ENCODE measurements around the gene CDHR2.

CDHR2 gene

DNA sequence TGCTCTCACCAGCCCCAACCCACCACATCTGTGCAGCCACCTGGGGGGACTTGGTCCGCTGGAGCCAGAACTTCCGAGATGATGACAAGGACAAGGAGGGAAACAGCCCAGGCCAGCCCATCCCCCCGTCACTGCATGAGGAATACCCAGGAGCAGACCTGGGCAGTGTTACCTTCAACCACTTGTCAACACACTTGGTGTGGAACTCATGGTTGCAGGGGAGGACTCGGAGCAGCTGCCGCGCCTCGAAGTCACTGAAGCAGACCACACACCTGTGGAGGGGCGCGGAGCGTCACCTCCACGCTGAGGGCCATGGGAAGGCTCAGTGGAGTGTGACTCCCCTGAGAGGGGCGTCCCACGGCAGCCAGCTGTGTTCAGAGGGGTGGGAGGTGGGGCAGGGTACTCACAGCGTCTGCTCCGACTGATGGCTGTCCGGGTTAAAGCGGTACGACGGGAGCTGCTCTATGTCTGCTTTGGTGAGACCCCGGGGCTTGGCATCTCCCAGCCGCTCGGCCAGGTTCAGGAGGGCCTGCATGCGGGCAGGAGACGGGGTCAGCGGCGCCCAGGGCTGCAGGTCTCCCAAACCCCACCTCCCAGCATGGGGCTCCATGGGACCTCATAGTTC is 19.9 kb upstream of the CDHR2 start:
- H3K79me1 ChIP-seq (ENCODE audit: low read depth, low read length): peaks cover 31% of the 10 kb centered on the region
- no peak overlapping the region for H3K18ac ChIP-seq (ENCODE audit: low read length)
- WGBS, 2 donors (ENCODE audit: extremely low coverage in 2 of 2, insufficient read length in 2 of 2, insufficient replicate concordance in 1 of 2): no CpG with 5 or more reads among the region's 26 CpGs
- H3K4me1 ChIP-seq (ENCODE audit: control insufficient read depth in 2 of 2, insufficient read depth in 1 of 2, low read depth in 1 of 2, low read length in 2 of 2): peaks cover 0 to 2% of the 10 kb centered on the region in 2 donors
- H3K36me3 ChIP-seq (replicated peaks in 1 of 2; ENCODE audit: control insufficient read depth in 2 of 2, insufficient read depth in 2 of 2, low read length in 2 of 2): peaks cover 42 to 74% of the 10 kb centered on the region in 2 donors
- no peak overlapping the region for H3K27ac ChIP-seq (replicated peaks; ENCODE audit: low read length)
- H3K9me3 ChIP-seq (replicated peaks in 1 of 2; ENCODE audit: control insufficient read depth in 2 of 2, insufficient read depth in 1 of 2, low read depth in 1 of 2, low read length in 2 of 2): no peaks in the 10 kb centered on the region
- H3K4ac ChIP-seq (ENCODE audit: low read length): no peak overlapping the region
- no peak overlapping the region for H4K91ac ChIP-seq (ENCODE audit: low read depth, low read length, poor library complexity)
- no peak overlapping the region for H3K4me2 ChIP-seq (ENCODE audit: insufficient read depth, low read length, poor library complexity, severe bottlenecking)
- H2BK120ac ChIP-seq (ENCODE audit: low read depth, low read length): peak overlapping the region; percentile 83
- DNase-seq (ENCODE audit: low spot score): no peak
- H3K14ac ChIP-seq (ENCODE audit: low read length): no peak overlapping the region
- no peak overlapping the region for H2BK15ac ChIP-seq (ENCODE audit: low read length)
- H3K4me3 ChIP-seq (ENCODE audit: low read length in 2 of 2): no peak overlapping the region
- H2AK5ac ChIP-seq (ENCODE audit: low read depth, low read length): no peak overlapping the region
- no peak overlapping the region for H2AFZ ChIP-seq (ENCODE audit: low read length)
- H4K8ac ChIP-seq (ENCODE audit: low read depth, low read length): no peak overlapping the region
- H3K23ac ChIP-seq (ENCODE audit: low read depth, low read length, poor library complexity): peak overlapping the region; percentile 65
- no peak overlapping the region for H3K9ac ChIP-seq (ENCODE audit: low read depth, low read length, poor library complexity)
- H3K27me3 ChIP-seq (ENCODE audit: control insufficient read depth in 3 of 3, insufficient read depth in 3 of 3, low read depth in 1 of 3, low read length in 3 of 3): no peaks in the 10 kb centered on the region
- H2BK12ac ChIP-seq (ENCODE audit: low read length): no peak overlapping the region
- no peak overlapping the region for H2BK5ac ChIP-seq (ENCODE audit: low read length)

DNA sequence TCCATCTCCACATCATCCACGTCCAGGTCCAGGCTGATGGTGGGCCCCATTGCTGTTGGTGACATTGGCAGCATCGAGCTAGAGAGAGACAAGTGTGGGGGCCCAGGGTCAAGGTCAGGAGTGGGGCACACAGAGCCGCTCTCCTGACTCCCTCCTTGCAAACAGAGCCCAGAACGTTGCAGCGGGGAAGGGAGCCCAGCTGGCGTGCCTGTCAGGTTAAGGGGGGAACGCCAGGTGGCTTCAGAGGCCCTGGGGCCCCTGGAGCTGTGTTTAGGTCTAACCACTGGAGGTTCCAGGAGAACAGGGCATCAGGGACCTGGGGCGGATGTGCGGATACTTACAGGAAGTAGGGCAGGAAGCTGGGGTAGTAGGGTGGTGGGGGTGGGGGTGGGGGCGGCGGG is 19.4 kb upstream of the CDHR2 start:
- WGBS, 2 donors (ENCODE audit: extremely low coverage in 2 of 2, insufficient read length in 2 of 2, insufficient replicate concordance in 1 of 2): no CpG with 5 or more reads among the region's 11 CpGs
- H3K14ac ChIP-seq (ENCODE audit: low read length): no peak overlapping the region
- H4K8ac ChIP-seq (ENCODE audit: low read depth, low read length): no peak overlapping the region
- peaks cover 0 to 4% of the 10 kb centered on the region in 2 donors for H3K4me1 ChIP-seq (ENCODE audit: control insufficient read depth in 2 of 2, insufficient read depth in 1 of 2, low read depth in 1 of 2, low read length in 2 of 2)
- H2BK120ac ChIP-seq (ENCODE audit: low read depth, low read length): no peak overlapping the region
- H2AFZ ChIP-seq (ENCODE audit: low read length): no peak overlapping the region
- H3K9me3 ChIP-seq (replicated peaks in 1 of 2; ENCODE audit: control insufficient read depth in 2 of 2, insufficient read depth in 1 of 2, low read depth in 1 of 2, low read length in 2 of 2): no peaks in the 10 kb centered on the region
- no peak overlapping the region for H3K4me3 ChIP-seq (ENCODE audit: low read length in 2 of 2)
- H3K36me3 ChIP-seq (replicated peaks in 1 of 2; ENCODE audit: control insufficient read depth in 2 of 2, insufficient read depth in 2 of 2, low read length in 2 of 2): peaks cover 45 to 79% of the 10 kb centered on the region in 2 donors
- peaks cover 31% of the 10 kb centered on the region for H3K79me1 ChIP-seq (ENCODE audit: low read depth, low read length)
- H3K9ac ChIP-seq (ENCODE audit: low read depth, low read length, poor library complexity): no peak overlapping the region
- H2BK15ac ChIP-seq (ENCODE audit: low read length): no peak overlapping the region
- no peak overlapping the region for H4K91ac ChIP-seq (ENCODE audit: low read depth, low read length, poor library complexity)
- H2BK5ac ChIP-seq (ENCODE audit: low read length): no peak overlapping the region
- H3K23ac ChIP-seq (ENCODE audit: low read depth, low read length, poor library complexity): peak overlapping the region; percentile 34
- H3K4me2 ChIP-seq (ENCODE audit: insufficient read depth, low read length, poor library complexity, severe bottlenecking): no peak overlapping the region
- H2BK12ac ChIP-seq (ENCODE audit: low read length): no peak overlapping the region
- H3K27me3 ChIP-seq (ENCODE audit: control insufficient read depth in 3 of 3, insufficient read depth in 3 of 3, low read depth in 1 of 3, low read length in 3 of 3): no peaks in the 10 kb centered on the region
- no peak overlapping the region for H2AK5ac ChIP-seq (ENCODE audit: low read depth, low read length)
- no peak overlapping the region for H3K4ac ChIP-seq (ENCODE audit: low read length)
- H3K18ac ChIP-seq (ENCODE audit: low read length): no peak overlapping the region
- H3K27ac ChIP-seq (replicated peaks; ENCODE audit: low read length): no peak overlapping the region
- no peak for DNase-seq (ENCODE audit: low spot score)

DNA sequence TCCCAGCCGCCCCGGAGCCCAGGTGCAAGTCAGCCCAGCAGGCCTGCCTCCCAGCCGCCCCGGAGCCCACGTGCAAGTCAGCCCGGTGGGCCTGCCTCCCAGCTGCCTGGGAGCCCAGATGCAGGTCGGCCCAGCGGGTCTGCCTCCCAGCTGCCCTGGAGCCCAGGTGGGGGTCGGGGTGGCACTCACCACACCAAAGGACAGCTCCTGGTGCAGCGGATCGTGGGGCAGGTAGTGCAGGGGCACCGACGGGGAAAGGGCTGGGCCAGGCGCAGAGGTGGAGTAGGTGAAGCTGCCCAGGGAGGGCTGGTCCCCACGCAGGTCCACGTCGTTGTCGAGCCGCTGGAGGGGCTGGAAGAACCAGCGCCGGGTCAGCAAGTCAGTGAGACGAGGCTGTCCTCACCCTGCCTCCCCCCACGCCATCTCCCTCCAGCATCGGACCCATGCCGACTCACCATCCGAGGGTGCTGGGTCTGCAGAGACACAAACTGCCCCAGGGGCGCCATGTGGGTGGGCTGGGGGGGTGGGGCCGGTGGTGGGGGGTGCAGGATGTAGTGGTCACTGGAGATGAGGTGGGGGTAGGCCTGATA is 18.7 kb upstream of the CDHR2 start:
- Histone ChIP-seq H3K18ac (ENCODE audit: low read length) (no peak overlapping the region), H4K91ac (ENCODE audit: low read depth, low read length, poor library complexity) (no peak overlapping the region), H3K27ac (replicated peaks; ENCODE audit: low read length) (no peak overlapping the region), H2BK5ac (ENCODE audit: low read length) (no peak overlapping the region), H2BK12ac (ENCODE audit: low read length) (no peak overlapping the region), H2AFZ (ENCODE audit: low read length) (no peak overlapping the region), H3K4ac (ENCODE audit: low read length) (no peak overlapping the region), H2AK5ac (ENCODE audit: low read depth, low read length) (no peak overlapping the region), H3K36me3 (replicated peaks in 1 of 2; ENCODE audit: control insufficient read depth in 2 of 2, insufficient read depth in 2 of 2, low read length in 2 of 2) (peaks cover 48 to 83% of the 10 kb centered on the region in 2 donors), H3K4me2 (ENCODE audit: insufficient read depth, low read length, poor library complexity, severe bottlenecking) (no peak overlapping the region), H3K79me1 (ENCODE audit: low read depth, low read length) (peaks cover 31% of the 10 kb centered on the region), H3K4me3 (ENCODE audit: low read length in 2 of 2) (no peak overlapping the region), H3K9me3 (replicated peaks in 1 of 2; ENCODE audit: control insufficient read depth in 2 of 2, insufficient read depth in 1 of 2, low read depth in 1 of 2, low read length in 2 of 2) (no peaks in the 10 kb centered on the region), H3K27me3 (ENCODE audit: control insufficient read depth in 3 of 3, insufficient read depth in 3 of 3, low read depth in 1 of 3, low read length in 3 of 3) (no peaks in the 10 kb centered on the region), H3K9ac (ENCODE audit: low read depth, low read length, poor library complexity) (no peak overlapping the region), H3K14ac (ENCODE audit: low read length) (no peak overlapping the region), H2BK15ac (ENCODE audit: low read length) (no peak overlapping the region), H4K8ac (ENCODE audit: low read depth, low read length) (no peak overlapping the region), H3K23ac (ENCODE audit: low read depth, low read length, poor library complexity) (peak overlapping the region; percentile 86), H3K4me1 (ENCODE audit: control insufficient read depth in 2 of 2, insufficient read depth in 1 of 2, low read depth in 1 of 2, low read length in 2 of 2) (peaks cover 4 to 12% of the 10 kb centered on the region in 2 donors), H2BK120ac (ENCODE audit: low read depth, low read length) (no peak overlapping the region)
- no peak for DNase-seq (ENCODE audit: low spot score)
- no CpG with 5 or more reads among the region's 28 CpGs for WGBS, 2 donors (ENCODE audit: extremely low coverage in 2 of 2, insufficient read length in 2 of 2, insufficient replicate concordance in 1 of 2)

DNA sequence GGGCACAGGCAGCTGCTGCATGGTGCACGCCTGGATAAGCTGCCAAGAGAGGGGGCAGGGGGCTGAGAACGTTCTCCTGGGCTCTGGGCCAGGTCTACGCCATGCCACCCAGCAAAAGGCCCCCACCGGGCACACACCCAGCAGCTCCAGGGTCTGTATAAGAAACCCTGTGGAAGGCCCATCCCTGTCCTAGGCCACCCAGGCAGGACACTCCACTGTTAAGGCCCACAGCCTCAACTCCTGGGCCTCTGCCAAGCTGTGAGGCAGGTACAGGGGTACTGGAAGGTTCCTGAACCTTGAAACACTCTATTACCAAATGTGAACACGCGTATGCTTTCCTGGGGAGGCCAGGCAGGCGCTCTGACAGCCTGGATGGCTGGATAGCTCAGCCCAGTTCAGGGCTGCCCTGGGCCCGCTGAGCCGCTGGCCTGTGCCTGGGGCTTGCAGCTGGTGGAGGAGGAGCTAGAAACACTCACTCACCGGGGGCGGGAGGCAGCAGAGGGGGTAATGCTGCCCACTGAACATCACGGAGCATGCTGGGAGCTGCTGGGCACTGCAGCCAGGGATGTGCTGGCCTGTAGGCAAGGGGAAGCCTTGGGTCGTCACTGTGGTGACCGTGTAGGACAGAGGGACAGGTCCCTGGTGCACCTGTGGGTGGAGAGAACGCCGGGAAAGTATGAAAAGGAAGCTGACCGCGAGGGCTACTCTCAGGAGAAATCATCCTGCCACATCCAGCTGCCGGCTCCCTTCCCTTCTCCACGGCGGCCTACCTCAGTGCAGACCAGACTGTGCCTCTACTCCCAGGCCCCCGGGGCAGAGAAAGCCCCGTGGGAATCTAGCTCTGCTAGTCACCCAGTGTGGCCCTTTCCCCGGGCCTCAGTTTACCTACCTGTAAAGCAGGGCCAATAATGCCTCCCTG is 17.9 kb upstream of the CDHR2 start:
- H4K91ac ChIP-seq (ENCODE audit: low read depth, low read length, poor library complexity): no peak overlapping the region
- no peaks in the 10 kb centered on the region for H3K9me3 ChIP-seq (replicated peaks in 1 of 2; ENCODE audit: control insufficient read depth in 2 of 2, insufficient read depth in 1 of 2, low read depth in 1 of 2, low read length in 2 of 2)
- H3K23ac ChIP-seq (ENCODE audit: low read depth, low read length, poor library complexity): peak overlapping the region; percentile 27
- H3K9ac ChIP-seq (ENCODE audit: low read depth, low read length, poor library complexity): no peak overlapping the region
- H3K27me3 ChIP-seq (ENCODE audit: control insufficient read depth in 3 of 3, insufficient read depth in 3 of 3, low read depth in 1 of 3, low read length in 3 of 3): no peaks in the 10 kb centered on the region
- H3K36me3 ChIP-seq (replicated peaks in 1 of 2; ENCODE audit: control insufficient read depth in 2 of 2, insufficient read depth in 2 of 2, low read length in 2 of 2): peaks cover 48 to 80% of the 10 kb centered on the region in 2 donors
- H3K4me3 ChIP-seq (ENCODE audit: low read length in 2 of 2): no peak overlapping the region
- H3K18ac ChIP-seq (ENCODE audit: low read length): peak overlapping the region; percentile 9
- no peak overlapping the region for H3K27ac ChIP-seq (replicated peaks; ENCODE audit: low read length)
- DNase-seq (ENCODE audit: low spot score): no peak
- no CpG with 5 or more reads among the region's 24 CpGs for WGBS, 2 donors (ENCODE audit: extremely low coverage in 2 of 2, insufficient read length in 2 of 2, insufficient replicate concordance in 1 of 2)
- no peak overlapping the region for H3K4ac ChIP-seq (ENCODE audit: low read length)
- H2BK5ac ChIP-seq (ENCODE audit: low read length): peak overlapping the region; percentile 48
- H4K8ac ChIP-seq (ENCODE audit: low read depth, low read length): peak overlapping the region; percentile 86
- H2BK12ac ChIP-seq (ENCODE audit: low read length): no peak overlapping the region
- H3K4me2 ChIP-seq (ENCODE audit: insufficient read depth, low read length, poor library complexity, severe bottlenecking): no peak overlapping the region
- peaks cover 5 to 16% of the 10 kb centered on the region in 2 donors for H3K4me1 ChIP-seq (ENCODE audit: control insufficient read depth in 2 of 2, insufficient read depth in 1 of 2, low read depth in 1 of 2, low read length in 2 of 2)
- H2AK5ac ChIP-seq (ENCODE audit: low read depth, low read length): no peak overlapping the region
- peaks cover 31% of the 10 kb centered on the region for H3K79me1 ChIP-seq (ENCODE audit: low read depth, low read length)
- H3K14ac ChIP-seq (ENCODE audit: low read length): no peak overlapping the region
- no peak overlapping the region for H2BK120ac ChIP-seq (ENCODE audit: low read depth, low read length)
- H2AFZ ChIP-seq (ENCODE audit: low read length): no peak overlapping the region
- H2BK15ac ChIP-seq (ENCODE audit: low read length): no peak overlapping the region

All from neuronal stem cell (in vitro differentiated cells).